ENCODE measurements around the gene FATE1. TPM values are rescaled to one million over a fixed set of nuclear protein-coding genes. Genes with fewer than 3 reads are reported as not detected.

Gene FATE1
- total RNA-seq, 2 experiments from 2014 or later = not detected

DNA sequence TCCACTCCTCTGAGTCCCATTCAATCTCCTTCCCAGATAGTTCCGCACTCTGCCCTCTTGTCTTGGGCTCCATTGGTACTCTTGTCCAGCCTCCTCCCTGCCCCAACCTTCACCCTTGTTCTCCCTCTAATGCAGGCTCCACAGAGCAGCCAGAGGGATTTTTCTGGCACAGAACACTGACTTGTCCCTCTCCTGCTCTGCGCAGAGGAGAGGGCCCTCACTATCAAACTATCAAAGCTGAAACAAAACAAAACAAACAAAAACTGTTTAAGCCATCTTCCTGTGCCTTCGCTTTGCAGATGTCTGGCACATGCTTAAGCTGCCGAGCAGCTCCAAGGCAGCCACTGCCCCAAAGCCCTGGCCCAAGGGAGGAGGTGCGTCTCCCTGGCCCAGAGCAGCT is 21.7 kb downstream of the FATE1 start:
- CTCF ChIA-PET (ENCODE audit: unreplicated experiment) = no interaction called here
- DNase-seq (ENCODE audit: low spot score) = no peak
- H3K4me2 ChIP-seq (ENCODE audit: low read length) = no peak overlapping the region
- H3K9me2 ChIP-seq (ENCODE audit: insufficient read depth, low read length) = no peaks in the 10 kb centered on the region
- H3K4me3 ChIP-seq (ENCODE audit: low read depth, low read length, poor library complexity, severe bottlenecking) = no peak overlapping the region
- POLR2A ChIA-PET = no interaction called here
- intact Hi-C loops (cut with micrococcal nuclease; ENCODE audit: unreplicated experiment) = no loop called here
- H3K36me3 ChIP-seq (ENCODE audit: insufficient read depth, low read length) = no peaks in the 10 kb centered on the region
- no peak for TF ChIP-seq EZH2phosphoT487 (IDR thresholded peaks at IDR 0.05; ENCODE audit: borderline replicate concordance, low read depth, low read length)
- TF ChIP-seq, protein P1, sequence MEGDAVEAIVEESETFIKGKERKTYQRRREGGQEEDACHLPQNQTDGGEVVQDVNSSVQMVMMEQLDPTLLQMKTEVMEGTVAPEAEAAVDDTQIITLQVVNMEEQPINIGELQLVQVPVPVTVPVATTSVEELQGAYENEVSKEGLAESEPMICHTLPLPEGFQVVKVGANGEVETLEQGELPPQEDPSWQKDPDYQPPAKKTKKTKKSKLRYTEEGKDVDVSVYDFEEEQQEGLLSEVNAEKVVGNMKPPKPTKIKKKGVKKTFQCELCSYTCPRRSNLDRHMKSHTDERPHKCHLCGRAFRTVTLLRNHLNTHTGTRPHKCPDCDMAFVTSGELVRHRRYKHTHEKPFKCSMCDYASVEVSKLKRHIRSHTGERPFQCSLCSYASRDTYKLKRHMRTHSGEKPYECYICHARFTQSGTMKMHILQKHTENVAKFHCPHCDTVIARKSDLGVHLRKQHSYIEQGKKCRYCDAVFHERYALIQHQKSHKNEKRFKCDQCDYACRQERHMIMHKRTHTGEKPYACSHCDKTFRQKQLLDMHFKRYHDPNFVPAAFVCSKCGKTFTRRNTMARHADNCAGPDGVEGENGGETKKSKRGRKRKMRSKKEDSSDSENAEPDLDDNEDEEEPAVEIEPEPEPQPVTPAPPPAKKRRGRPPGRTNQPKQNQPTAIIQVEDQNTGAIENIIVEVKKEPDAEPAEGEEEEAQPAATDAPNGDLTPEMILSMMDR (conservative IDR thresholded peaks at IDR 0.05; ENCODE audit: low read length) = no peak
- no peaks in the 10 kb centered on the region for H3K9me3 ChIP-seq (ENCODE audit: low read length)
- H4K20me1 ChIP-seq (ENCODE audit: insufficient read depth, low read length) = no peaks in the 10 kb centered on the region
- no peak overlapping the region for H2AFZ ChIP-seq (ENCODE audit: low read length)
- H3K27ac ChIP-seq (ENCODE audit: low read depth, low read length, poor library complexity, severe bottlenecking) = no peak overlapping the region
- BruUV-seq (replicated peaks) = no TSS peak
- no peaks in the 10 kb centered on the region for H3K4me1 ChIP-seq (ENCODE audit: insufficient read depth, low read length, poor library complexity, severe bottlenecking)
- H3K79me2 ChIP-seq (ENCODE audit: insufficient read depth, low read depth, low read length) = no peaks in the 10 kb centered on the region

DNA sequence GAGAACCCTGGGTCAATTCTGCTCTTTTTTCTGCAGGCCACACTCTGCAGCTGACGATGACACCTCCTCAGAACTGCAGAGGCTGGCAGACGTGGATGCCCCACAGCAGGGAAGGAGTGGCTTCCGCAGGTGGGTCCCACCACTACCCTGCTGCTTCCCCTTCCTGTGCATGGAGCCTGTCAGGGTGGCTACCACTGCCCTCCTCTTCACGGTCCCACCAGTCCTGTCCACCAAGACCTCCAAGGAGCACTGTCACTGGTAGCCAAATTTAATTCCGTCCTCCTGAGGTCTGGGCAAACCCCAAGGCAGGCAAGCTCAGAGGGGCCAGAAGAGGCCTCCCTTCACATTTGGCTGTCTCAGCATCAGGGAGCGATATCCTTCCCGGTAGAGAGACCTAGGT is 22.9 kb downstream of the FATE1 start:
- no peak for DNase-seq (ENCODE audit: low spot score)
- Histone ChIP-seq H3K4me3 (ENCODE audit: low read depth, low read length, poor library complexity, severe bottlenecking) (no peak overlapping the region), H2AFZ (ENCODE audit: low read length) (no peak overlapping the region), H3K9me2 (ENCODE audit: insufficient read depth, low read length) (no peaks in the 10 kb centered on the region), H3K36me3 (ENCODE audit: insufficient read depth, low read length) (no peaks in the 10 kb centered on the region), H4K20me1 (ENCODE audit: insufficient read depth, low read length) (no peaks in the 10 kb centered on the region), H3K9me3 (ENCODE audit: low read length) (no peaks in the 10 kb centered on the region), H3K79me2 (ENCODE audit: insufficient read depth, low read depth, low read length) (no peaks in the 10 kb centered on the region), H3K4me2 (ENCODE audit: low read length) (no peak overlapping the region), H3K27ac (ENCODE audit: low read depth, low read length, poor library complexity, severe bottlenecking) (no peak overlapping the region), H3K4me1 (ENCODE audit: insufficient read depth, low read length, poor library complexity, severe bottlenecking) (no peaks in the 10 kb centered on the region)
- intact Hi-C loops (cut with micrococcal nuclease; ENCODE audit: unreplicated experiment) = no loop called here
- ChIA-PET POLR2A (no interaction called here), CTCF (ENCODE audit: unreplicated experiment) (no interaction called here)
- no TSS peak for BruUV-seq (replicated peaks)
- no peak for TF ChIP-seq EZH2phosphoT487 (IDR thresholded peaks at IDR 0.05; ENCODE audit: borderline replicate concordance, low read depth, low read length)
- TF ChIP-seq, protein P1 (conservative IDR thresholded peaks at IDR 0.05; ENCODE audit: low read length) = no peak

DNA sequence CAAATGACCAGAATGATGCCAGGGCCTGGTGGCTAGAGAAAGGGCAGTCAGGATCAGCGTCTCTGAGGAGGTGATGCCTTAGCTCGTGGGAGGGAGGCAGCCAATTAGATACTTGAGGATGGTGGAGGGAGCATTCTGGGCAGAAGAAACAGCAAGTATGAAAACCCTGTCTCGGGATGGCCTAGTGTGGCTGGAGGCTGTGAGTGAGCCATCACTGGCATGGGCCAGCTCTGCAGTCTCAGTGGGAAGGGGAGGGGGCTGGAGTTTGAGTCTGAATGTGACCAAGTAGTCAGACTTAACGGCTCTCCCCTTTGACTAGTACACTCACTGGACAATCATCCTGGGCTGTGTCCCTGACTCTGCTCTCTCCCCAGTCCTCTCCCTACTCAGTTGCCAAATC is 25.8 kb downstream of the FATE1 start:
- Histone ChIP-seq H3K79me2 (ENCODE audit: insufficient read depth, low read depth, low read length) (no peaks in the 10 kb centered on the region), H3K9me2 (ENCODE audit: insufficient read depth, low read length) (no peaks in the 10 kb centered on the region), H3K9me3 (ENCODE audit: low read length) (no peaks in the 10 kb centered on the region), H3K4me3 (ENCODE audit: low read depth, low read length, poor library complexity, severe bottlenecking) (no peak overlapping the region), H3K27ac (ENCODE audit: low read depth, low read length, poor library complexity, severe bottlenecking) (no peak overlapping the region), H3K36me3 (ENCODE audit: insufficient read depth, low read length) (no peaks in the 10 kb centered on the region), H2AFZ (ENCODE audit: low read length) (no peak overlapping the region), H3K4me2 (ENCODE audit: low read length) (no peak overlapping the region), H3K4me1 (ENCODE audit: insufficient read depth, low read length, poor library complexity, severe bottlenecking) (no peaks in the 10 kb centered on the region), H4K20me1 (ENCODE audit: insufficient read depth, low read length) (no peaks in the 10 kb centered on the region)
- intact Hi-C loops (cut with micrococcal nuclease; ENCODE audit: unreplicated experiment) = no loop called here
- no peak for TF ChIP-seq EZH2phosphoT487 (IDR thresholded peaks at IDR 0.05; ENCODE audit: borderline replicate concordance, low read depth, low read length)
- TF ChIP-seq, protein P1 (conservative IDR thresholded peaks at IDR 0.05; ENCODE audit: low read length) = no peak
- ChIA-PET POLR2A (no interaction called here), CTCF (ENCODE audit: unreplicated experiment) (no interaction called here)
- DNase-seq (ENCODE audit: low spot score) = no peak
- no TSS peak for BruUV-seq (replicated peaks)
